Measurements from ENCODE around the gene LHPP.

DNA sequence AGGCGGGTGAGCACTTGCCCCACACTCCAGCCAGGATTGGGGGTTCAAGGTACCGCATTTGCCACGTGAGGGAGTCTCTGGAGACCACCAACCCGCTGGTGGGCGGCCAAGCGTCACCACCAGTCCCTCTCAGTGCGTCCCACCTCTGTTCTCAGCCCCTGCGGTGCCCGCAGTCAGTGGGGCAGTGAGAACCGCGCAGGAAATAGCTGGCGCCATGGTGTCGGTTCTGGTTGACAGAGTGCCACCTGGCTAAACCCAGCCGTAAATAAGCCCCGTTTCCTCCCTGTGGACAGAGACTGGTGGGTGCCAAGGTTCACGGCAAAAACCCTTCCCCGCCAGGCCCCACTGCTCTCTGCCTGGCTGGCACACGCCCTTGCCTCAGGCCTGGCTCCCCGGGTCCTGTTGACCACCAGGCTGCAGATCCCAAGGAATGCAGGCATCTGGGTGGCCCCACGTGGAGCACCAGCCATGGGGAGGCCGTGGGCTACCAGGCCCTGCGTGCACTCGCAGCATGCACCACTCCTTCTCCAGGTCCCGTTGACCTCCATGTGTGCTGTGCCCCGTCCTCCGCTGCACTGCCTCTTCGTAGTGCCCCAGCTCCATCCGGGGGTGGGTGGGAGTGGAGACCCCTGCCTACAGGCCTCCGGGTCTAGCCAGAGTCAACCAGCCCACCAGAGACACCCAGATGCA, 140.0 kb downstream of the LHPP start:
- TF ChIP-seq POLR2AphosphoS5 (IDR thresholded peaks at IDR 0.05; ENCODE audit: low read depth, low read length) (no peak), POLR2A (IDR thresholded peaks at IDR 0.05; ENCODE audit: low read depth, low read length) (no peak), TAF1 (IDR thresholded peaks at IDR 0.05; ENCODE audit: borderline replicate concordance, low read depth, low read length) (no peak)

All from GM12892 (cell line).